ENCODE data around the gene KPTN. TPM values are rescaled to one million over a fixed set of nuclear protein-coding genes. Genes with fewer than 3 reads are reported as not detected.

The KPTN gene
- total RNA-seq, 1 donor = 4.0 TPM

- no peak overlapping the region for H3K4me2 ChIP-seq (ENCODE audit: insufficient read depth, low read length)
- no peak overlapping the region for H3K4me3 ChIP-seq (ENCODE audit: insufficient read depth, low read length)
- H2AFZ ChIP-seq (ENCODE audit: low read length) = no peak overlapping the region
- peaks cover 60% of the 10 kb centered on the region for H3K27me3 ChIP-seq (ENCODE audit: insufficient read depth, low read length)
- peaks cover 8% of the 10 kb centered on the region for H3K9me3 ChIP-seq (ENCODE audit: low read depth, low read length)
- H3K79me2 ChIP-seq (ENCODE audit: insufficient read depth, low read length) = no peaks in the 10 kb centered on the region
- peaks cover 3% of the 10 kb centered on the region for H4K20me1 ChIP-seq (ENCODE audit: insufficient read depth, low read length)
- TF ChIP-seq CTCF (IDR thresholded peaks at IDR 0.05; ENCODE audit: extremely low read depth, low read depth, low read length) = no peak
- no peak for DNase-seq (ENCODE audit: insufficient read length, low spot score, missing footprints)
- no peak overlapping the region for H3K27ac ChIP-seq (ENCODE audit: low read depth, low read length)
- no peaks in the 10 kb centered on the region for H3K36me3 ChIP-seq (ENCODE audit: insufficient read depth, low read length)
- no peaks in the 10 kb centered on the region for H3K4me1 ChIP-seq (ENCODE audit: insufficient read depth, low read length)
Observed at GRCh38 chr19:47459477-47459876, 24.5 kb downstream of the KPTN start.

DNA sequence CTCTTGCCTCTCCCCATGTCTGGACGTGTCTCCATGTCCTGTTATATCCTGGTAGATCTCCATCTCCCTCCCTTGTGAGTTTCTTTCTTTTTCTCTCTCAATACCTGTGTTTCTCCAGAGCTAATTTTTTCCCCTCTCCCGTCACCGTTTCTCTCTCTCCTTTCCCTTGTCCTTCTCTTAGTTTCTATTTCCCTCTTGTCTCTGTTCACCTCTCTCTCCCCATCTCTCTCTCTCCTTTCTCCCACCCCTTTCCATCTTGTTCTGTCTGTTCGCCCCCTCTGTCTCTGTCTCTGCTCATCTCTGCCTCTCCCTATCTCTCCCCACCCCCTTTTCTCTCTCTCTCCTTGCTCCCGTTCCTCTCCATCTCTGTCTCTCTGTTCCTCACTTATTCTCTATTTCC is 25.3 kb downstream of the KPTN start:
- no peaks in the 10 kb centered on the region for H3K36me3 ChIP-seq (ENCODE audit: insufficient read depth, low read length)
- no peak overlapping the region for H3K4me2 ChIP-seq (ENCODE audit: insufficient read depth, low read length)
- H3K79me2 ChIP-seq (ENCODE audit: insufficient read depth, low read length) = no peaks in the 10 kb centered on the region
- H3K9me3 ChIP-seq (ENCODE audit: low read depth, low read length) = peaks cover 8% of the 10 kb centered on the region
- H4K20me1 ChIP-seq (ENCODE audit: insufficient read depth, low read length) = peaks cover 3% of the 10 kb centered on the region
- no peak overlapping the region for H2AFZ ChIP-seq (ENCODE audit: low read length)
- no peak for TF ChIP-seq CTCF (IDR thresholded peaks at IDR 0.05; ENCODE audit: extremely low read depth, low read depth, low read length)
- H3K4me3 ChIP-seq (ENCODE audit: insufficient read depth, low read length) = no peak overlapping the region
- no peak for DNase-seq (ENCODE audit: insufficient read length, low spot score, missing footprints)
- H3K27me3 ChIP-seq (ENCODE audit: insufficient read depth, low read length) = peaks cover 57% of the 10 kb centered on the region
- H3K27ac ChIP-seq (ENCODE audit: low read depth, low read length) = no peak overlapping the region
- H3K4me1 ChIP-seq (ENCODE audit: insufficient read depth, low read length) = no peaks in the 10 kb centered on the region

DNA sequence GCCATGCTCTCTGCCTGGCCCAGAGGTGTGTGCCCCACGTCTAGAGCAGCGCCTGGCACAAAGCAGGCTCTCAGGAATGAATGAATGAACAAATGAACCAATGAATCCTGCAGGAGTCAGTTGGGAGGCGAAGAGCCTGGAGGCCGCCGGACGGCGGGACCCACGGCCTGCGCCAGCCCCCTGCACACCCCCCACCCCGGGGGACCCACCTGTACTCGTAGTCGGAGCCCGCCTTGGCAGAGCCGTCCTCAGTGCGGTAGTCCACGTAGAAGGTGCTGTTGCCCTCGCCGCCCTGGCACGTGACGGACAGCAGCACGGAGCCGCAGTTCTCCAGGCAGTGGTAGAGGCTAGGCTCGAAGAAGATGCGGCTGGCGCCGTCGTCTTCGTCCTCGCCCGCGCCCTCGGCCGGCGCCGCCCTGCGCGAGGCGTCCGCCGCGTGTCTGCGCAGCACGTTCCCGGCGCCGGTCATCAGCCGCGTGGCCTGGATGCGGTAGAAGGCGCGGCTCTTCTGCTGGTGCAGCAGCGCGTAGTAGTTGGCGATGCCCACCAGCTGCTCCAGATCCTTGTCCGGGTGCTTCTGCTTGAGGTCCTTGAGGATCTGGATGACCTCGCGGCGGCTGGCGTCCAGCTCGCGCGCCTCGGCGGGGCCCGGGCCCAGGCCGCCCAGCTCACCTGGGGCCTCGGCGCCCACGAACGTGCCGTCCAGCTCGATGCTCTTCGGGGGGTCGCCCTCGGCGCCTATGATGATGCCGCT is 27.1 kb downstream of the KPTN start:
- TF ChIP-seq CTCF (IDR thresholded peaks at IDR 0.05; ENCODE audit: extremely low read depth, low read depth, low read length) = no peak
- Histone ChIP-seq H3K27ac (ENCODE audit: low read depth, low read length) (no peak overlapping the region), H4K20me1 (ENCODE audit: insufficient read depth, low read length) (peaks cover 3% of the 10 kb centered on the region), H3K27me3 (ENCODE audit: insufficient read depth, low read length) (peaks cover 53% of the 10 kb centered on the region), H3K4me1 (ENCODE audit: insufficient read depth, low read length) (no peaks in the 10 kb centered on the region), H3K4me3 (ENCODE audit: insufficient read depth, low read length) (no peak overlapping the region), H3K4me2 (ENCODE audit: insufficient read depth, low read length) (no peak overlapping the region), H3K36me3 (ENCODE audit: insufficient read depth, low read length) (no peaks in the 10 kb centered on the region), H3K79me2 (ENCODE audit: insufficient read depth, low read length) (no peaks in the 10 kb centered on the region), H3K9me3 (ENCODE audit: low read depth, low read length) (peaks cover 8% of the 10 kb centered on the region), H2AFZ (ENCODE audit: low read length) (no peak overlapping the region)
- DNase-seq (ENCODE audit: insufficient read length, low spot score, missing footprints) = no peak

- no peak for DNase-seq (ENCODE audit: insufficient read length, low spot score, missing footprints)
- Histone ChIP-seq H3K4me2 (ENCODE audit: insufficient read depth, low read length) (no peak overlapping the region), H3K27ac (ENCODE audit: low read depth, low read length) (no peak overlapping the region), H3K4me3 (ENCODE audit: insufficient read depth, low read length) (no peak overlapping the region), H3K27me3 (ENCODE audit: insufficient read depth, low read length) (peaks cover 55% of the 10 kb centered on the region), H2AFZ (ENCODE audit: low read length) (no peak overlapping the region), H3K9me3 (ENCODE audit: low read depth, low read length) (peaks cover 2% of the 10 kb centered on the region), H3K36me3 (ENCODE audit: insufficient read depth, low read length) (no peaks in the 10 kb centered on the region), H3K4me1 (ENCODE audit: insufficient read depth, low read length) (no peaks in the 10 kb centered on the region), H3K79me2 (ENCODE audit: insufficient read depth, low read length) (no peaks in the 10 kb centered on the region), H4K20me1 (ENCODE audit: insufficient read depth, low read length) (no peaks in the 10 kb centered on the region)
- no peak for TF ChIP-seq CTCF (IDR thresholded peaks at IDR 0.05; ENCODE audit: extremely low read depth, low read depth, low read length)
Observed at GRCh38 chr19:47450478-47450877, 33.5 kb downstream of the KPTN start.

Measured in osteoblast (primary cell).